ENCODE data around the gene RANBP17.

- TF ChIP-seq, protein P1, sequence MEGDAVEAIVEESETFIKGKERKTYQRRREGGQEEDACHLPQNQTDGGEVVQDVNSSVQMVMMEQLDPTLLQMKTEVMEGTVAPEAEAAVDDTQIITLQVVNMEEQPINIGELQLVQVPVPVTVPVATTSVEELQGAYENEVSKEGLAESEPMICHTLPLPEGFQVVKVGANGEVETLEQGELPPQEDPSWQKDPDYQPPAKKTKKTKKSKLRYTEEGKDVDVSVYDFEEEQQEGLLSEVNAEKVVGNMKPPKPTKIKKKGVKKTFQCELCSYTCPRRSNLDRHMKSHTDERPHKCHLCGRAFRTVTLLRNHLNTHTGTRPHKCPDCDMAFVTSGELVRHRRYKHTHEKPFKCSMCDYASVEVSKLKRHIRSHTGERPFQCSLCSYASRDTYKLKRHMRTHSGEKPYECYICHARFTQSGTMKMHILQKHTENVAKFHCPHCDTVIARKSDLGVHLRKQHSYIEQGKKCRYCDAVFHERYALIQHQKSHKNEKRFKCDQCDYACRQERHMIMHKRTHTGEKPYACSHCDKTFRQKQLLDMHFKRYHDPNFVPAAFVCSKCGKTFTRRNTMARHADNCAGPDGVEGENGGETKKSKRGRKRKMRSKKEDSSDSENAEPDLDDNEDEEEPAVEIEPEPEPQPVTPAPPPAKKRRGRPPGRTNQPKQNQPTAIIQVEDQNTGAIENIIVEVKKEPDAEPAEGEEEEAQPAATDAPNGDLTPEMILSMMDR (conservative IDR thresholded peaks at IDR 0.05; ENCODE audit: low read depth, low read length), result peak; percentile 75
- no peak for TF ChIP-seq EZH2phosphoT487 (IDR thresholded peaks at IDR 0.05; ENCODE audit: borderline replicate concordance, low read length)
- no peak for TF ChIP-seq EZH2 (IDR thresholded peaks at IDR 0.05; ENCODE audit: low read length, unreplicated experiment)
These were observed 290.6 kb downstream of the RANBP17 start for GRCh38 chr5:171152382-171152781.
